HG03103 (cell line): Measurements from ENCODE around the gene TCAP.
"Not testable (repeated sequence)": the region's sequence is repeated elsewhere in the genome, so short reads cannot be mapped to it uniquely, and the experiment has no call there.

Experiments
- ATAC-seq: cut with Tn5 transposase; IDR thresholded peaks from one replicate; pipeline ENCODE4 v1.9.1; 2021; ENCODE audit warnings: low read depth; ENCODE audit not compliant: unreplicated experiment

TCAP gene

GRCh38 chr17:39701784-39702422 is 36.8 kb downstream of the TCAP start:
- no peak for ATAC-seq

GRCh38 chr17:39702901-39703893 is 38.0 kb downstream of the TCAP start:
- ATAC-seq: no peak

GRCh38 chr17:39703913-39704312 is 38.8 kb downstream of the TCAP start:
- no peak for ATAC-seq

- ATAC-seq: no peak
Measured at GRCh38 chr17:39704821-39705551, 39.8 kb downstream of the TCAP start.

GRCh38 chr17:39705786-39706348 is 40.7 kb downstream of the TCAP start:
- ATAC-seq: no peak

- no peak for ATAC-seq
Measured at GRCh38 chr17:39706383-39706782, 41.2 kb downstream of the TCAP start.

GRCh38 chr17:39706921-39707337 is 41.8 kb downstream of the TCAP start:
- no peak for ATAC-seq

- ATAC-seq: no peak
Measured at GRCh38 chr17:39709319-39709997, 44.3 kb downstream of the TCAP start.

GRCh38 chr17:39709998-39710964 is 45.1 kb downstream of the TCAP start:
- no peak for ATAC-seq

- ATAC-seq: not testable (repeated sequence)
Measured at GRCh38 chr17:39711071-39711470, 45.9 kb downstream of the TCAP start.

- no peak for ATAC-seq
Measured at GRCh38 chr17:39711851-39712250, 46.7 kb downstream of the TCAP start.

GRCh38 chr17:39714234-39714633 is 49.1 kb downstream of the TCAP start:
- ATAC-seq: no peak

GRCh38 chr17:39715375-39716072 is 50.4 kb downstream of the TCAP start:
- no peak for ATAC-seq
